ENCODE measurements around the gene FMOD. TPM values are rescaled to one million over a fixed set of nuclear protein-coding genes. Genes with fewer than 3 reads are reported as not detected.

The FMOD gene
- total RNA-seq, 3 donors from 2014 or later (not counting 1 experiment from before 2014, with no cell fraction given) = not detected

GRCh38 chr1:203325026-203325417 is 25.9 kb downstream of the FMOD start:
- peak overlapping the region; percentile 95 for H3K27ac ChIP-seq (ENCODE audit: low read length)
- 10% methylated on average over 5 of the region's 5 CpGs for WGBS (ENCODE audit: insufficient coverage)
- Mint-ChIP-seq H3K27me3 (ENCODE audit: low read depth in 2 of 2) (no peaks in the 10 kb centered on the region), H3K36me3 (no peaks in the 10 kb centered on the region), H3K27ac (peak overlapping the region; percentile 94 to 99), H3K4me1 (peaks cover 84 to 88% of the 10 kb centered on the region in 2 donors), H3K4me3 (peak overlapping the region; percentile 61), H3K9me3 (no peaks in the 10 kb centered on the region)
- H3K27me3 ChIP-seq (ENCODE audit: control insufficient read depth, insufficient read depth, low read length) = no peaks in the 10 kb centered on the region
- H3K36me3 ChIP-seq (ENCODE audit: control insufficient read depth, insufficient read depth, low read length) = no peaks in the 10 kb centered on the region
- ATAC-seq (peak in 2 of 3 donors; percentile 24 to 31), DNase-seq (peak; percentile 62 to 83)
- H3K9me3 ChIP-seq (ENCODE audit: control insufficient read depth, insufficient read depth, low read length) = no peaks in the 10 kb centered on the region
- H3K4me1 ChIP-seq (ENCODE audit: control insufficient read depth, insufficient read depth, low read length) = peaks cover 85% of the 10 kb centered on the region
- peak overlapping the region; percentile 17 for H3K4me3 ChIP-seq (ENCODE audit: low read length)
- no peak for TF ChIP-seq CTCF (IDR thresholded peaks at IDR 0.05)
- intact Hi-C loops (cut with micrococcal nuclease) = loop anchor here (10.0 kb wide), 1 partner anchor 1960 kb away; no protein-coding TSS in a partner anchor

- Histone ChIP-seq H3K27ac (ENCODE audit: low read length) (peak overlapping the region; percentile 95), H3K4me3 (ENCODE audit: low read length) (no peak overlapping the region), H3K4me1 (ENCODE audit: control insufficient read depth, insufficient read depth, low read length) (peaks cover 89% of the 10 kb centered on the region), H3K27me3 (ENCODE audit: control insufficient read depth, insufficient read depth, low read length) (no peaks in the 10 kb centered on the region), H3K9me3 (ENCODE audit: control insufficient read depth, insufficient read depth, low read length) (no peaks in the 10 kb centered on the region), H3K36me3 (ENCODE audit: control insufficient read depth, insufficient read depth, low read length) (no peaks in the 10 kb centered on the region)
- peak in 1 of 2 donors; percentile 87 for DNase-seq
- TF ChIP-seq CTCF (IDR thresholded peaks at IDR 0.05) = no peak
- Mint-ChIP-seq H3K27me3 (ENCODE audit: low read depth in 2 of 2) (no peaks in the 10 kb centered on the region), H3K4me3 (peak overlapping the region; percentile 61), H3K36me3 (no peaks in the 10 kb centered on the region), H3K9me3 (no peaks in the 10 kb centered on the region), H3K27ac (peak overlapping the region; percentile 94 to 99), H3K4me1 (peaks cover 84 to 91% of the 10 kb centered on the region in 2 donors)
- ATAC-seq = no peak
- whole genome bisulfite sequencing (ENCODE audit: insufficient coverage) = 46% methylated on average over 13 of the region's 15 CpGs
- intact Hi-C loops (cut with micrococcal nuclease) = loop anchor here (10.0 kb wide), 1 partner anchor 1960 kb away; no protein-coding TSS in a partner anchor
Measured at GRCh38 chr1:203324105-203325025, 26.6 kb downstream of the FMOD start.

DNA sequence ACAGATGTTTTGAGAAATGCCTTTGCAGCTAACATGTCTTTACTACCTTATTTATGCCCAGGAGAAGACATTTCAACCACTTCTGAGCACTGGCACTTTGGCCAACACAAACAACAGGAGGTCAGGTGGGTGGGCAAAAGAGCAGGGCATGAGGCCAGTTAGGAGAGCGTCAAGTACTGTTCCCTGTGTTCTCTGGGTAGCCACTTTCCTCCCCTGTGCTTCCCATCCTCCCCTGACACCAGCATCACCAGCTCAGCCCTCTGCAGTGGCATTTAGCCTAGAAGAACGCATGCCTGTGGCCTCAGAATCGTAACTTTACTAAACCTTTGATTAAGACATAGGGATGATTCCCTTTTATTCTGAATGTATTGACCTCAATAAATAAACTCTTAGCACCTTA is 27.3 kb downstream of the FMOD start:
- DNase-seq = no peak
- no peak for TF ChIP-seq CTCF (IDR thresholded peaks at IDR 0.05)
- no peaks in the 10 kb centered on the region for H3K36me3 Mint-ChIP-seq
- Histone ChIP-seq H3K36me3 (ENCODE audit: control insufficient read depth, insufficient read depth, low read length) (no peaks in the 10 kb centered on the region), H3K4me1 (ENCODE audit: control insufficient read depth, insufficient read depth, low read length) (peaks cover 87% of the 10 kb centered on the region), H3K27ac (ENCODE audit: low read length) (peak overlapping the region; percentile 95), H3K27me3 (ENCODE audit: control insufficient read depth, insufficient read depth, low read length) (no peaks in the 10 kb centered on the region), H3K9me3 (ENCODE audit: control insufficient read depth, insufficient read depth, low read length) (no peaks in the 10 kb centered on the region), H3K4me3 (ENCODE audit: low read length) (no peak overlapping the region)
- H3K9me3 Mint-ChIP-seq = no peaks in the 10 kb centered on the region
- H3K4me3 Mint-ChIP-seq = peak overlapping the region; percentile 52
- intact Hi-C loops (cut with micrococcal nuclease) = loop anchor here (10.0 kb wide), 1 partner anchor 1961 kb away; no protein-coding TSS in a partner anchor
- ATAC-seq = no peak
- H3K27me3 Mint-ChIP-seq (ENCODE audit: low read depth in 2 of 2) = no peaks in the 10 kb centered on the region
- H3K4me1 Mint-ChIP-seq = peaks cover 87 to 92% of the 10 kb centered on the region in 2 donors
- peak overlapping the region; percentile 94 to 99 for H3K27ac Mint-ChIP-seq
- 79% methylated on average over 2 of the region's 3 CpGs for WGBS (ENCODE audit: insufficient coverage)
